Hair follicle dermal papilla cell (primary cell): ENCODE measurements around the gene ISG20L2. TPM values are rescaled to one million over a fixed set of nuclear protein-coding genes. Genes with fewer than 3 reads are reported as not detected.

ENCODE experiments used
- total RNA-seq: library from RNA; depleted of rRNA; stranded (reverse); fragments of >200 nt; gene quantifications from 2 replicates; pipeline ENCODE4 v1.2.3, GENCODE V29; 2012

The ISG20L2 gene, protein sequence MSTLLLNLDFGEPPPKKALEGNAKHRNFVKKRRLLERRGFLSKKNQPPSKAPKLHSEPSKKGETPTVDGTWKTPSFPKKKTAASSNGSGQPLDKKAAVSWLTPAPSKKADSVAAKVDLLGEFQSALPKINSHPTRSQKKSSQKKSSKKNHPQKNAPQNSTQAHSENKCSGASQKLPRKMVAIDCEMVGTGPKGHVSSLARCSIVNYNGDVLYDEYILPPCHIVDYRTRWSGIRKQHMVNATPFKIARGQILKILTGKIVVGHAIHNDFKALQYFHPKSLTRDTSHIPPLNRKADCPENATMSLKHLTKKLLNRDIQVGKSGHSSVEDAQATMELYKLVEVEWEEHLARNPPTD
- 19.3 and 26.1 TPM in 2 replicates for total RNA-seq

DNA sequence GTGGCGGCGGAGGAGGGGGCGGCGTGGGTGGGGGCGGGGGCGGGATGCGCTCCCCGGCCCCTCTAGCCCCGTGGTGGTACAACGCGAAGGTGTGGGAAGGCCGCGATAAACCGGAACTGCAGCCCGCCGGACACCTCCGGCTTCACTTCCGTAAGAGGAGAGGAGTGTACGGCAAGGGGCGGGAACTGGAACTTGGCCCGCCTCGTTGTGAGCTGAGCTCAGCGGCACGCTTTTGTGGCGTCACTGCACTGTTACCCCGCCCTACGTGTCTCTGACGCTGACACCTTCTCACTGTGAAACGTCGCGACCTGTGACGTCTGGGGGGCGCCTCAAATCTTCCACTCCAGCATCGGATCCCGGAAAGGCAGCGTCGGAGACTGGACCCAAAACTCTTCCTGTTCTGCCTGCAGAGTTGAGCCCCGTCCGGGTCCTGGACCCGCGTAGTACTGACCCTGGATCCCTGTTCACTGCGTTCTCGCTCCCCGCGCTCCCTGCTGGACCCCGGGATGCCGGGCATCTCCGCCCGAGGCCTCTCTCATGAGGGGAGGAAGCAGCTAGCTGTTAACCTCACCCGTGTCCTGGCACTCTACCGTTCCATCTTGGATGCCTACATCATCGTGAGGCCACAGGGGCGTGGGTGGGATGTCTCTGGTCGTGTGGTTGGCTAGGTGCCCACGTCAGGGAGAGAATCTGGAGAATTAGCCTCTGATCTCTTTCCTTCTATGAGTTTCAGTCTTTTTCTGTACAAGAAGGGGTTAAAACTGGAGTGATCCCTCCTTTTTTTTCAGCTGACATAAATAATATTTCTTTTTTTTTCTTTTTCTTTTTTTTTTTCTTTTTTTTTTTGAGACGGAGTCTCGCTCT lies at the start of gene ISG20L2:
TSS of gene ISG20L2 (minus strand) at position 168 of the 864 bp plus-strand sequence. CDS start 1,114 bp downstream, outside the sequence.

DNA sequence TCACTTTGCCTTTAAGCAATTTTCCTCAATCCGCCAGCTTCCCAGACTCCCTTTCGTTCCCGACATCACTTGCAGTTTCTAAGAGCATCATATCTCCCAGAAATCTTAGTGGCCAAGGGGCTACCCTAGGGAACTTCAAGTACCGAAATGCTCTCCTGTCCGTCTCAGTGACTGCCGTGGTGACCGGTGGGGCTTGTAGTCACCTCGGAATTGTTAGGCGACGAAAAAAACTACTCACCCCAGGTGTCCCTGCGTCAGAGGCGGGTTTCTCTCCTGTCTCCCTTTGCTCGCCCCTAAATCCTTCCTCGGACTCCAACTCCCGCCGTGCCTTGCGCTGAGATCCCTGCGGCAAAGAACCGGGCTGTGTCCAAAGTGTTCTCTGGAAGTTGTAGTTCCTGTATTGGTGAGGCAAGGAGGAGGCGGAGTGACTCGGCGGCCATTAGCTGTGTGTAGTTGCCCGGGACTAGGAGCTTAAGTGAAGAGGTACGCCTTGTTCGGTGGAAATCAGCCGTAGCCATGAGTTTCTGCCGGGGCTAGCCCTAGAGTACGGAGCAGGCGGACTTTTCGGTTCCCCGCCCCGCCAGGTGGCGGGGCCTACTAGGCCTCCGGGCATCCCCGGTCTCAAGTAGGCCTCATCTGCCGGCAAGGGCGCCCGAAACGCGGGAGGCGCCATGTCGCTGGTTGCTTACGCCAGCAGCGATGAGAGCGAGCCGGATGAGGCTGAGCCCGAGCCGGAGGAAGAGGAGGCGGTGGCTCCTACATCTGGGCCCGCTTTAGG lies 38.7 kb upstream of the ISG20L2 start, which contains the start of gene PRCC:
TSS of gene PRCC (plus strand) at position 435 of the 778 bp plus-strand sequence. CDS start at position 672, 237 bp downstream.

DNA sequence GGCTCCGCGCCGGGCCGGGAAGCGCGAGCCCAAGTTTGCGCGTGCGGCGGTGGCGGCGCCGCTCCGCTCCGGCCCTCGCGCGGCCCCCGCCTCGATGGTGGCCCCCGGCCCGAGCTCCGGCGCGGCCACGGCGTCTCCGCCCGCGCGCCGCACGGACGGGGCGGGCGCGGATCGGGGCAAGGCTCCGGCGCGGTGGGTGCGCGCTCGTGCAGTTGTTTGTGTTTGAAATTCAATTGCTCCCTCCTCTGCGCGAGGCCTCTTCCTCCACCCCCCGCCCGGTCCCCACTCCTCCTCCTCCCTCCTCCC lies 22.8 kb upstream of the ISG20L2 start, which contains the start of gene HDGF:
TSS of gene HDGF (minus strand) at position 225 of the 306 bp plus-strand sequence. CDS start 246 bp downstream, outside the sequence.

DNA sequence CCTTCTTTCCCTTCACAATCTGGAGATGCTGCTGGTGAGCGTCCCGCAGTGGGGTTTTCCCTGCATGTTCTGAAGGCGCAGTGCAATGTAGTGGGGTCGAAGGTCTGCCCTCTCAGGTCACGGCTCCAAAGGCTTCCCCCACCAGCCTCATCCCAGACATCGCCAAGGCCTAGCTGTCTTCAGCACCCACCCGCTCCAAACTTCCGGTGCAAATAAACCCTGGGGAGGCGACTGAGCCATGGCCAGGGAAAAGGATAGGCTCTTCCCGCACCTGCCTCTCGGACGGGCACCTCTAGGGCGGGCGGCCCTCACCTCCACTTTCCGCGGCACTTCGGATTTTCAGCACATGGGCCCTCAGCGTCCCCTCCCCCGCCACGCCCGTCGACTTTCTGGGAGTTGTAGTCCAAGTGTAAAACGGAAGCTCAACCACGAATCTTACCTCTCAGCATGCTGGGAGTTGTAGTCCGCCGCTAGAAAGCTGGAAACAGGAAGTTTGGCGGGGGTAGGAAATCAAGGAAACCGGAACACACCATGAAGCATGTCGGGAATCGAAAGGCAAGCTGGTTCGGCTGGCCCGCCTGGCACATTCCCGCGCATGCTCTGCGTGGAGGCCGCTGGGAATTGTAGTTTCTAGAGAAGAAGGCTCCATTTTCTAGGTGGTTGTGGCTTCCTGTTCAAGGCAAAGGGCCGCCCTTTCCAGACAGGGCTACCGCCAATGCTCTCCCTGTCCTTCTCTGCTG lies 12.3 kb upstream of the ISG20L2 start, which contains the start of gene MRPL24:
TSS of gene MRPL24 (minus strand) at position 348 of the 740 bp plus-strand sequence. CDS start 2,384 bp downstream, outside the sequence.

DNA sequence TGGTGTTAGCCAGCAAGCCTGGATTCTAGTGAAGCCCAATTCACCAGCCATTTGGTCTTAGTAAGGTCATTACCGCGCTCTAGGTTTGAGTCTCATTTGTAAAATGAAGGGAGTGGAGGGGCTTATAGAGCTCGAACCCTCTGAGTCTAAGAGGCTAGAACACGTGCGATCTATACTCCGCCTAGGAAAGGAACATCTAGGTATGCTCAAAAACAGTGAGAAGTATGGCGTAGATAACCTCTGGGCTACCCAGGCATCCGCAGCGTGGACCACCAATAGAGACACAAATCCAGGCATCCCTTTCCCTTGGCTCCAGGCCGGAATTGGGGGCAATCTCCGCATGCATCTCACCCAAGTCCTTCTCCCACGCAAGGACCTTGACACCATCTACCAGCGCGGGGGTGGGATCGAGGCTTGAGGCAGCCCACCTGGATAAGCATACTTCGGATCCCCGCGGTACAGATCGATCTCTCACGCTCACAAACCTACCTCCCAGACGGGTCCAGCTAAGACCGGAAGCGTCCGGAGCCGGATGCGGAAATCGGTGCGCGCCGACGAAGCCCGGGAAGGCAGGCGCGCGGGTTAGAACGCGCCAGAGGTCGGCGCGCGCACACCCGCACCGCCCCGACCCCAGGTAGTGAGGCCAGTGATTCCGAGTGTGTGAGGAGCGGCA lies 504 bp downstream of the ISG20L2 start, which contains the start of gene METTL25B:
TSS of gene METTL25B (plus strand) at position 544 of the 673 bp plus-strand sequence. CDS start 636 bp downstream, outside the sequence.

DNA sequence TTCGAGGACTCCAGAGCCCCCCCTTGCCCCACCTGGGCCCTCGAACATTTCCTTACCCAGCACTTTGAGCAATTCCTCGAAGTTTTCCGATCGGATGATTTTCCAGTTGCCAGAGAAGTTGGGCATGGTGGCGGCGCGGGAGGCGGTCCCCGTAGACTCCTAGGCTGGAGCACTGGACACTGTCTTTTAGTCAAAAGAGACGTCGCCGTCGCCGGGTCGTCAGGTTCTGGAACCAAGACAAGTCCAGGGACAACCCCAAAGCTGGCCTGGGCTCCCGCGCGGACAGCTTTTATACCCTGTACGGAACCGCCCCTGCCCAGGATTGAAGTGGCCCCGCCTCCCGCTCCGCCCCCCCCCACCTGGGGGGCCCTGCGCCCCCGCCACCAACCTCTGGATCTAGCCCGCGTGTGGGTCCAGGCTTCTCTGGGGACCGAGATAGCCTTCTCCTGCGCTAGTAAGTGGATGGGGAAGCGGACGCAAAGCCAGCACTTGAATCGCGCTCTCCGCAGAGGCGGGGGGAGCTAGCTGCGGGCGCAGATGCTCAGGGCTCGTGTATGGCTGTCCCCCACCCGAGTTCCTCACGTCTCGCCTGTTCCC lies 23.1 kb downstream of the ISG20L2 start, which contains the start of gene CRABP2:
TSS of gene CRABP2 (minus strand) at position 263 of the 597 bp plus-strand sequence. CDS start at position 126, 137 bp downstream.

DNA sequence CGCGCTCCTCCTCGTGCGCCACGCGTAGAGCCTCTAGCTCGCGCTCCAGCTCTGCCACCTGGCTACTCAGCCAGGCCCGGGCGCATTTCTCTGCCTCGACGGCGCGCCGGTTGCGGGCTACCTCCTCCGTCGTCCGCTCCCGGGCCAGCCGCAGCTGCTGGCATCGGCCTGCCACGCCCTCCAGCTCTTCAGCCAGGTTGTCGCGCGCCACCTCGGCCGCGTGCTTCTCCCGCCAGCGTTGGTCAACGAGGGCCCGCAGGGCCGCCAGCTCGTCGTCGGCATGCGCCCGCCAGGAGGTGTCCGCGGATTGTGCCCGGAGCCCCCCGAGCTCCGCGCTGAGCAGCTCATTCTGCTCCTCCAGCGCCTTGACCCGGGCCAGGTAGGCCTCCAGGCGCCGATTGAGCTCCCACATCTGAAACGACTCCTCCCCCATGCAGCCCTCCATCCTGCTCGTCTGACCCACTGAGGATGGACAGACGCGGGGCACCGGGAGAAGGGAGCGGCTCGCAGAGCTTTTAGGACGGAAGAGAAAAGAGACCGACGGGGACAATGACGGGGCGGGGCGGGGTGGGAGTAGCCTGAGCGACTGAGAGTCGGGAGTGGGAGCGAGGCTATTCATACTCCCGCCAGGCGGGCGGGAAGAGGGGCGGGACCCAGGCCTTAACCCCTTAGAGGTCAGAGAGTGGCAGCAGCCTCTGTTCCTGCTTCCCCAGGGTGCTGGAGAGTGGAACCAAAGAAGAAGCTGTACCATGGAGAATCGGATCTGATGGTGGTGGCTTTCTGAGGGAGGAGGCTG lies 51.5 kb downstream of the ISG20L2 start, which contains the start of gene NES:
TSS of gene NES (minus strand) at position 588 of the 796 bp plus-strand sequence. CDS start at position 445, 143 bp downstream.

Other genes with a start within 250 kb of the ISG20L2 start
- 25.6 and 26.4 TPM in 2 replicates for gene MEF2D, start 228.0 kb downstream of the ISG20L2 start, total RNA-seq
- 6.5 and 7.7 TPM in 2 replicates for gene IQGAP3, start 156.2 kb downstream of the ISG20L2 start, total RNA-seq
- gene TTC24, start 149.0 kb downstream of the ISG20L2 start, total RNA-seq, result not detected in 2 replicates
- gene NAXE, start 137.0 kb downstream of the ISG20L2 start, total RNA-seq, result 47.1 and 55.3 TPM in 2 replicates
- gene GPATCH4, start 127.3 kb downstream of the ISG20L2 start, total RNA-seq, result 13.0 and 13.8 TPM in 2 replicates
- gene HAPLN2, start 109.4 kb downstream of the ISG20L2 start, total RNA-seq, result not detected in 2 replicates
- not detected in 2 replicates for gene BCAN, start 86.6 kb downstream of the ISG20L2 start, total RNA-seq
- gene NES, start 51.4 kb downstream of the ISG20L2 start, total RNA-seq, result 28.1 and 28.2 TPM in 2 replicates
- gene CRABP2, start 23.2 kb downstream of the ISG20L2 start, total RNA-seq, result 144 and 158 TPM in 2 replicates
- gene METTL25B, start 297 bp downstream of the ISG20L2 start, total RNA-seq, result 9.6 and 9.9 TPM in 2 replicates
- gene MRPL24, start 12.3 kb upstream of the ISG20L2 start, total RNA-seq, result 19.1 and 22.3 TPM in 2 replicates
- 161 and 170 TPM in 2 replicates for gene HDGF, start 22.9 kb upstream of the ISG20L2 start, total RNA-seq
- gene PRCC, start 38.8 kb upstream of the ISG20L2 start, total RNA-seq, result 25.8 and 30.4 TPM in 2 replicates
- gene SH2D2A, start 88.1 kb upstream of the ISG20L2 start, total RNA-seq, result 0.32 and 0.61 TPM in 2 replicates
- gene INSRR, start 130.4 kb upstream of the ISG20L2 start, total RNA-seq, result under 0.01 TPM in 2 replicates
- gene NTRK1, start 132.1 kb upstream of the ISG20L2 start, total RNA-seq, result not detected in 2 replicates
- gene PEAR1, start 165.0 kb upstream of the ISG20L2 start, total RNA-seq, result 4.3 and 5.0 TPM in 2 replicates
- under 0.01 TPM in 1 of 2 replicates, not detected in the other for gene LRRC71, start 191.9 kb upstream of the ISG20L2 start, total RNA-seq